GM23338 (cell line): ENCODE measurements around the gene ZNF445.
"Not testable (repeated sequence)": the region's sequence is repeated elsewhere in the genome, so short reads cannot be mapped to it uniquely, and the experiment has no call there.

ENCODE experiments used
- CREB1 ChIP-seq: fragments of 250-450 bp; sonication (Bioruptor Pico); IDR thresholded peaks from 2 replicates; pipeline ENCODE4 v1.5.0; 2020; ENCODE audit warnings: low read depth, mild to moderate bottlenecking, moderate library complexity
- EZH2 ChIP-seq: fragments of 200-600 bp; sonication (generic); IDR thresholded peaks from one replicate; pipeline ENCODE4 v1.8.0; 2017; ENCODE audit warnings: antibody characterized with exemption, mild to moderate bottlenecking, low read depth; ENCODE audit not compliant: unreplicated experiment
- EZH2phosphoT487 ChIP-seq: fragments of 200-600 bp; sonication (generic); IDR thresholded peaks from one replicate; pipeline ENCODE4 v1.8.1; 2018; ENCODE audit warnings: antibody characterized with exemption; ENCODE audit not compliant: unreplicated experiment
- JUNB ChIP-seq: IDR thresholded peaks from one replicate; pipeline ENCODE4 v1.6.1; 2016; ENCODE audit warnings: antibody characterized with exemption; ENCODE audit not compliant: unreplicated experiment
- POLR2AphosphoS5 ChIP-seq: IDR thresholded peaks from 2 replicates; pipeline ENCODE4 v1.6.1; 2016; ENCODE audit warnings: antibody characterized with exemption, low read depth
- STAT1 ChIP-seq: IDR thresholded peaks from one replicate; pipeline ENCODE4 v1.6.1; 2016; ENCODE audit warnings: antibody characterized with exemption; ENCODE audit not compliant: unreplicated experiment
- ZNF114 ChIP-seq: fragments of 250-450 bp; sonication (Bioruptor Pico); IDR thresholded peaks from 2 replicates; pipeline ENCODE4 v1.5.0; 2020; ENCODE audit warnings: mild to moderate bottlenecking, moderate library complexity
- ZNF331 ChIP-seq: fragments of 250-450 bp; sonication (Bioruptor Pico); IDR thresholded peaks from 2 replicates; pipeline ENCODE4 v1.5.0; 2020; ENCODE audit warnings: low read depth, mild to moderate bottlenecking, moderate library complexity
- TF ChIP-seq, protein P1 (sequence below), 2 experiments: fragments of 200-600 bp in 1 of 2; sonication (generic) in 1 of 2; conservative IDR thresholded peaks; 2 replicates each; pipeline versions ENCODE4 v1.5.1 to v1.6.1; 2016 to 2017; ENCODE audit warnings: antibody characterized with exemption in 2 of 2, low read depth in 2 of 2, mild to moderate bottlenecking in 2 of 2, moderate library complexity in 1 of 2
- TF ChIP-seq, protein P2 (sequence below): IDR thresholded peaks from one replicate; pipeline ENCODE4 v1.6.1; 2018; ENCODE audit warnings: antibody characterized with exemption; ENCODE audit not compliant: unreplicated experiment
- TF ChIP-seq, protein P3 (sequence below): IDR thresholded peaks from 2 replicates; pipeline ENCODE4 v1.6.1; 2016; ENCODE audit warnings: antibody characterized with exemption
- TF ChIP-seq, protein P4 (sequence below): fragments of 250-450 bp; sonication (Bioruptor Pico); IDR thresholded peaks from 2 replicates; pipeline ENCODE4 v1.5.0; 2020; ENCODE audit warnings: mild to moderate bottlenecking, moderate library complexity

DNA sequence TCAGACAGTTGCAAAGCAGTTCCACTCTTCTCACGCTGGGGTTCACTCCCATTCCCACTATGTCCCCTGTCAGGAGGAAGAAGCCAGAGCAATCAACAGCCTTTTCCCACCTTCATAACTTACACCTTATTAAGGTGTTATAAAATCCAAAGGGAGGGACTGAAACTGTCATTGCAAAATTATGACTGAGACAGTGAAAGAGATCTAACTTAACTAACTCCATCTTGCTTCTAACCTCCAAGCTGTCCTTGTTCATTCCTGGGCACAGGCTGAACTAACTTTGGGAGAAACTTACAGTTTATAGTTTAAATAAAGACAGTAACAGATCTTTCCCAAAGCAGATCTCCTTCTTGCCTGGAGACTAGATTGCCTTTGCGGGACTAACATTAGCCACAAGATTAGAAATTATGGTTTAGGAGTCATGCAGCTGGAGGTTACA, 9.4 kb downstream of the ZNF445 start:
- TF ChIP-seq EZH2; POLR2AphosphoS5; JUNB; EZH2phosphoT487; ZNF331; STAT1; CREB1 (CRISPR knock-in tag); ZNF114: not testable (repeated sequence)
- TF ChIP-seq, protein P1, sequence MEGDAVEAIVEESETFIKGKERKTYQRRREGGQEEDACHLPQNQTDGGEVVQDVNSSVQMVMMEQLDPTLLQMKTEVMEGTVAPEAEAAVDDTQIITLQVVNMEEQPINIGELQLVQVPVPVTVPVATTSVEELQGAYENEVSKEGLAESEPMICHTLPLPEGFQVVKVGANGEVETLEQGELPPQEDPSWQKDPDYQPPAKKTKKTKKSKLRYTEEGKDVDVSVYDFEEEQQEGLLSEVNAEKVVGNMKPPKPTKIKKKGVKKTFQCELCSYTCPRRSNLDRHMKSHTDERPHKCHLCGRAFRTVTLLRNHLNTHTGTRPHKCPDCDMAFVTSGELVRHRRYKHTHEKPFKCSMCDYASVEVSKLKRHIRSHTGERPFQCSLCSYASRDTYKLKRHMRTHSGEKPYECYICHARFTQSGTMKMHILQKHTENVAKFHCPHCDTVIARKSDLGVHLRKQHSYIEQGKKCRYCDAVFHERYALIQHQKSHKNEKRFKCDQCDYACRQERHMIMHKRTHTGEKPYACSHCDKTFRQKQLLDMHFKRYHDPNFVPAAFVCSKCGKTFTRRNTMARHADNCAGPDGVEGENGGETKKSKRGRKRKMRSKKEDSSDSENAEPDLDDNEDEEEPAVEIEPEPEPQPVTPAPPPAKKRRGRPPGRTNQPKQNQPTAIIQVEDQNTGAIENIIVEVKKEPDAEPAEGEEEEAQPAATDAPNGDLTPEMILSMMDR (conservative IDR thresholded peaks at IDR 0.05; ENCODE audit: low read depth in 2 of 2): not testable (repeated sequence)
- TF ChIP-seq, protein P2, sequence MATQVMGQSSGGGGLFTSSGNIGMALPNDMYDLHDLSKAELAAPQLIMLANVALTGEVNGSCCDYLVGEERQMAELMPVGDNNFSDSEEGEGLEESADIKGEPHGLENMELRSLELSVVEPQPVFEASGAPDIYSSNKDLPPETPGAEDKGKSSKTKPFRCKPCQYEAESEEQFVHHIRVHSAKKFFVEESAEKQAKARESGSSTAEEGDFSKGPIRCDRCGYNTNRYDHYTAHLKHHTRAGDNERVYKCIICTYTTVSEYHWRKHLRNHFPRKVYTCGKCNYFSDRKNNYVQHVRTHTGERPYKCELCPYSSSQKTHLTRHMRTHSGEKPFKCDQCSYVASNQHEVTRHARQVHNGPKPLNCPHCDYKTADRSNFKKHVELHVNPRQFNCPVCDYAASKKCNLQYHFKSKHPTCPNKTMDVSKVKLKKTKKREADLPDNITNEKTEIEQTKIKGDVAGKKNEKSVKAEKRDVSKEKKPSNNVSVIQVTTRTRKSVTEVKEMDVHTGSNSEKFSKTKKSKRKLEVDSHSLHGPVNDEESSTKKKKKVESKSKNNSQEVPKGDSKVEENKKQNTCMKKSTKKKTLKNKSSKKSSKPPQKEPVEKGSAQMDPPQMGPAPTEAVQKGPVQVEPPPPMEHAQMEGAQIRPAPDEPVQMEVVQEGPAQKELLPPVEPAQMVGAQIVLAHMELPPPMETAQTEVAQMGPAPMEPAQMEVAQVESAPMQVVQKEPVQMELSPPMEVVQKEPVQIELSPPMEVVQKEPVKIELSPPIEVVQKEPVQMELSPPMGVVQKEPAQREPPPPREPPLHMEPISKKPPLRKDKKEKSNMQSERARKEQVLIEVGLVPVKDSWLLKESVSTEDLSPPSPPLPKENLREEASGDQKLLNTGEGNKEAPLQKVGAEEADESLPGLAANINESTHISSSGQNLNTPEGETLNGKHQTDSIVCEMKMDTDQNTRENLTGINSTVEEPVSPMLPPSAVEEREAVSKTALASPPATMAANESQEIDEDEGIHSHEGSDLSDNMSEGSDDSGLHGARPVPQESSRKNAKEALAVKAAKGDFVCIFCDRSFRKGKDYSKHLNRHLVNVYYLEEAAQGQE: not testable (repeated sequence)
- TF ChIP-seq, protein P3, sequence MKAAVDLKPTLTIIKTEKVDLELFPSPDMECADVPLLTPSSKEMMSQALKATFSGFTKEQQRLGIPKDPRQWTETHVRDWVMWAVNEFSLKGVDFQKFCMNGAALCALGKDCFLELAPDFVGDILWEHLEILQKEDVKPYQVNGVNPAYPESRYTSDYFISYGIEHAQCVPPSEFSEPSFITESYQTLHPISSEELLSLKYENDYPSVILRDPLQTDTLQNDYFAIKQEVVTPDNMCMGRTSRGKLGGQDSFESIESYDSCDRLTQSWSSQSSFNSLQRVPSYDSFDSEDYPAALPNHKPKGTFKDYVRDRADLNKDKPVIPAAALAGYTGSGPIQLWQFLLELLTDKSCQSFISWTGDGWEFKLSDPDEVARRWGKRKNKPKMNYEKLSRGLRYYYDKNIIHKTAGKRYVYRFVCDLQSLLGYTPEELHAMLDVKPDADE: not testable (repeated sequence)
- TF ChIP-seq, protein P4, sequence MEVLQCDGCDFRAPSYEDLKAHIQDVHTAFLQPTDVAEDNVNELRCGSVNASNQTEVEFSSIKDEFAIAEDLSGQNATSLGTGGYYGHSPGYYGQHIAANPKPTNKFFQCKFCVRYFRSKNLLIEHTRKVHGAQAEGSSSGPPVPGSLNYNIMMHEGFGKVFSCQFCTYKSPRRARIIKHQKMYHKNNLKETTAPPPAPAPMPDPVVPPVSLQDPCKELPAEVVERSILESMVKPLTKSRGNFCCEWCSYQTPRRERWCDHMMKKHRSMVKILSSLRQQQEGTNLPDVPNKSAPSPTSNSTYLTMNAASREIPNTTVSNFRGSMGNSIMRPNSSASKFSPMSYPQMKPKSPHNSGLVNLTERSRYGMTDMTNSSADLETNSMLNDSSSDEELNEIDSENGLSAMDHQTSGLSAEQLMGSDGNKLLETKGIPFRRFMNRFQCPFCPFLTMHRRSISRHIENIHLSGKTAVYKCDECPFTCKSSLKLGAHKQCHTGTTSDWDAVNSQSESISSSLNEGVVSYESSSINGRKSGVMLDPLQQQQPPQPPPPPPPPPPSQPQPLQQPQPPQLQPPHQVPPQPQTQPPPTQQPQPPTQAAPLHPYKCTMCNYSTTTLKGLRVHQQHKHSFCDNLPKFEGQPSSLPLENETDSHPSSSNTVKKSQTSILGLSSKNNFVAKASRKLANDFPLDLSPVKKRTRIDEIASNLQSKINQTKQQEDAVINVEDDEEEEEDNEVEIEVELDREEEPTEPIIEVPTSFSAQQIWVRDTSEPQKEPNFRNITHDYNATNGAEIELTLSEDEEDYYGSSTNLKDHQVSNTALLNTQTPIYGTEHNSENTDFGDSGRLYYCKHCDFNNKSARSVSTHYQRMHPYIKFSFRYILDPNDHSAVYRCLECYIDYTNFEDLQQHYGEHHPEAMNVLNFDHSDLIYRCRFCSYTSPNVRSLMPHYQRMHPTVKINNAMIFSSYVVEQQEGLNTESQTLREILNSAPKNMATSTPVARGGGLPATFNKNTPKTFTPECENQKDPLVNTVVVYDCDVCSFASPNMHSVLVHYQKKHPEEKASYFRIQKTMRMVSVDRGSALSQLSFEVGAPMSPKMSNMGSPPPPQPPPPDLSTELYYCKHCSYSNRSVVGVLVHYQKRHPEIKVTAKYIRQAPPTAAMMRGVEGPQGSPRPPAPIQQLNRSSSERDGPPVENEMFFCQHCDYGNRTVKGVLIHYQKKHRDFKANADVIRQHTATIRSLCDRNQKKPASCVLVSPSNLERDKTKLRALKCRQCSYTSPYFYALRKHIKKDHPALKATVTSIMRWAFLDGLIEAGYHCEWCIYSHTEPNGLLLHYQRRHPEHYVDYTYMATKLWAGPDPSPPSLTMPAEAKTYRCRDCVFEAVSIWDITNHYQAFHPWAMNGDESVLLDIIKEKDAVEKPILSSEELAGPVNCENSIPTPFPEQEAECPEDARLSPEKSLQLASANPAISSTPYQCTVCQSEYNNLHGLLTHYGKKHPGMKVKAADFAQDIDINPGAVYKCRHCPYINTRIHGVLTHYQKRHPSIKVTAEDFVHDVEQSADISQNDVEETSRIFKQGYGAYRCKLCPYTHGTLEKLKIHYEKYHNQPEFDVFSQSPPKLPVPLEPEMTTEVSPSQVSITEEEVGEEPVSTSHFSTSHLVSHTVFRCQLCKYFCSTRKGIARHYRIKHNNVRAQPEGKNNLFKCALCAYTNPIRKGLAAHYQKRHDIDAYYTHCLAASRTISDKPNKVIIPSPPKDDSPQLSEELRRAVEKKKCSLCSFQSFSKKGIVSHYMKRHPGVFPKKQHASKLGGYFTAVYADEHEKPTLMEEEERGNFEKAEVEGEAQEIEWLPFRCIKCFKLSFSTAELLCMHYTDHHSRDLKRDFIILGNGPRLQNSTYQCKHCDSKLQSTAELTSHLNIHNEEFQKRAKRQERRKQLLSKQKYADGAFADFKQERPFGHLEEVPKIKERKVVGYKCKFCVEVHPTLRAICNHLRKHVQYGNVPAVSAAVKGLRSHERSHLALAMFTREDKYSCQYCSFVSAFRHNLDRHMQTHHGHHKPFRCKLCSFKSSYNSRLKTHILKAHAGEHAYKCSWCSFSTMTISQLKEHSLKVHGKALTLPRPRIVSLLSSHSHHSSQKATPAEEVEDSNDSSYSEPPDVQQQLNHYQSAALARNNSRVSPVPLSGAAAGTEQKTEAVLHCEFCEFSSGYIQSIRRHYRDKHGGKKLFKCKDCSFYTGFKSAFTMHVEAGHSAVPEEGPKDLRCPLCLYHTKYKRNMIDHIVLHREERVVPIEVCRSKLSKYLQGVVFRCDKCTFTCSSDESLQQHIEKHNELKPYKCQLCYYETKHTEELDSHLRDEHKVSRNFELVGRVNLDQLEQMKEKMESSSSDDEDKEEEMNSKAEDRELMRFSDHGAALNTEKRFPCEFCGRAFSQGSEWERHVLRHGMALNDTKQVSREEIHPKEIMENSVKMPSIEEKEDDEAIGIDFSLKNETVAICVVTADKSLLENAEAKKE: not testable (repeated sequence)
